Left renal pelvis (tissue), 4 donors: ENCODE measurements around the gene PDGFRB. TPM values are rescaled to one million over a fixed set of nuclear protein-coding genes. Genes with fewer than 3 reads are reported as not detected.

Experiments used
- DNase-seq, 4 donors: peaks; one replicate each; pipeline ENCODE4 v3.0.0-alpha.2; 2013; ENCODE audit warnings: low read depth in 4 of 4, low spot score in 3 of 4
- polyA plus RNA-seq, 4 donors: library from polyadenylated mRNA; unstranded; fragments of 120-200 nt; gene quantifications; one replicate each; pipeline ENCODE4 v1.2.1, GENCODE V29; 2013; ENCODE audit not compliant: insufficient read length in 4 of 4

PDGFRB gene
- polyA plus RNA-seq, 4 donors = 133 to 196 (median 138) TPM

DNA sequence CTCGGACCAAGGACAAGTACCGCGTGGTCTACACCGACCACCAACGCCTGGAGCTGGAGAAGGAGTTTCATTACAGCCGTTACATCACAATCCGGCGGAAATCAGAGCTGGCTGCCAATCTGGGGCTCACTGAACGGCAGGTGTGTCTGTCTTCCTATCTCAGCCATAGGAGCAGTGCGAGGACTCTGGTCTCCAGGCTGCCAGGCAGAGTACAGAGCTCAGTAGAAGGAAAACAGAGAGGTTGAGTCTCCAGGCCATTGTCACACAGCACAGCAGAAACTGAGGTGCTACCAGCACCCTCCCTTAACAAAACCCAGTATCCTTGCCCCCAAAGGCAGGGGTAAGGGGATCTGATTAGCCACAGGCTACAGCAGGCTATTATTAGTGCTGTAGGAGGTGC lies 27.1 kb upstream of the PDGFRB start:
- DNase-seq = no peak

DNA sequence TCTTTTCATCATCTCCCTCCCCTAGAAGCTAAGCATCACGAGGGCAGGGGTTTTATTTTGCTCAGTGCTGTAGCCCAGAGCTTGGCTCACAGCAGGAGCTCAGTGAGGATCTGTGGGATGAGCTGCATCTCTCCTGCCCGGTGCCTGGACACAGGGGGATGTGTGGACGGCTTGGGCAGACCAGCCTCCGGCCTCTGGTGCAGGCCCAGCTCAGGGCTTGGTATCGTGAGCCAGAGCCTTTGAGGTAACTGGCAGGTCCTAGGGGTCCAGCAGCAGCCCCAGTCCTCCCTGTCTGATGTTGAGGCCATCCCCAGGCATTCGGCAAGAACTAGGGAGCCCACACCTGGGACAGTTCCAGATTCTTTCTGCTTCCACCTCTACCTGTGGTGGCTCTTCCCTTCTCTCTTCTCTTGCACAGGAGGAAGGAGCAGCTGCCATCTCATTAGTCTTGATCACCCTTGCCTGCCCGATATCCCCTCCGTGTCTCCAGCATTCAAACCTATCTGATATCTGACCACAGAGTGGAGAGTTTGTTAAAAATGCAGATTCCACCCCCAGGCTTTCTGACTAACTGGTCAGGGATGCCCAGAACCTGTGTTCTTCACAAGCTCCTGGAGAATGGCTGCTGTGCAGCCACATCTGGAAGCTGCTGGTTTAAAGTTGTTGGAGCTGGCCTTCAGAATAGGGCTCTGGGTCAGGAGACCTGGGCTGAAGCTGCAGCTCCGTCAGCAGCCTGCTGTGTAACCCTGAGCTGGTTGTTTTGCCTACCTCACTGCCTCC lies 26.3 kb upstream of the PDGFRB start:
- DNase-seq = no peak

DNA sequence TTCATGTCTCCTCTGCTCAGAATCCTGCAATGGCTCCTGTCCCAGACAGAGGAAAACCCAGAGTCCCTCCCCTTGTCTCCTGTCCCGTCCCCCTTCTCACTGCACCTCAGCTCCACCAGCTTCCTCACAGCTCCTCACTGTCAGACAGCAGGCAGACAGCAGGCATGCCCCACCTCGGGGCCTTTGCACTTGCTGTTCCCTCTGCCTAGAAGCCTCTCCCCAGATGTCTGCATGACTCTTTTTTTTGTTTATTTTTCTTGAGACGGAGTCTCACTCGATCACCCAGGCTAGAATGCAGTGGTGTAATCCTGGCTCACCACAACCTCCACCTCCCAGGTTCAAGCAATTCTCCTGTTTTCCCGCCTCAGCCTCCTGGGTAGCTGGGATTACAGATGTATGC lies 25.4 kb upstream of the PDGFRB start:
- no peak for DNase-seq

DNA sequence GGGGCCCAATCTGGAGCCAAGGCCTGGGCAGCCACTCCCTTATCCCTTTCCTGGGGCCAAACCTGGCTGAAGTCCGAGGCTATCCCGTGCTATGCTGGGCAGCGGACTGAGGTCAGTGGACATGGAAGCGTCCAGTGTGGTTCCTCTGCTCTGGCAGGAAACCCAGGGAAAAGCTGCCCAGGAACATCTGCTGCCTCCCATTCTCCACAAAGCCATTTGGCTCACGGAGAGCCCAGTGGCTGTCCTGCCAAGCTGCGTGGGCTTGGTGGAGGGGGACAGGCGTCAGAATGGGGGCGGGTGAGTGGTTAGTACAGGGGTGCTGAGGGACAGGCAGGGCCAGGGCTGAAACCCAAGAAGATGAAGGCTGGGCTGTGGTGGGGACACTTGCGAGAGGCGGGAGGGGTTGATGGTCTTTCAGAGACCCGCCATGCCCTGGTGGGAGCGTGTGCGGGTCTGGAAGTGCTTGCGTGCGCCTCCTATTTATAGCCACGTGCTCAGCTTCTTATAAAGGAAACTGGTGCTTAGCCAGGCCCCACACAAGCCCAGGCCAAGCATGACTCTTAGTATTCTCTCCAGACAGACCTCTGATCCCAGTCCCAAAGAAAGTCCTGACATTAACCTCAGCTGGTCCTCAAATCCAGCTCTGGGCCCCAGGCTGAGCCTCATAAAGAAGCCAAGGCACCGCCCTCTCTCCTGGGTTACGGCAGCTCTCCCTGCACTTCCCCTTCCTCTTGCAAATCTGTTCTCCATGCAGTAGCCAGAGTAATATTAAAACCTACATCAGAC lies 24.8 kb upstream of the PDGFRB start:
- DNase-seq = no peak

- no peak for DNase-seq
Observed at GRCh38 chr5:150179019-150179620, 23.5 kb upstream of the PDGFRB start.

DNA sequence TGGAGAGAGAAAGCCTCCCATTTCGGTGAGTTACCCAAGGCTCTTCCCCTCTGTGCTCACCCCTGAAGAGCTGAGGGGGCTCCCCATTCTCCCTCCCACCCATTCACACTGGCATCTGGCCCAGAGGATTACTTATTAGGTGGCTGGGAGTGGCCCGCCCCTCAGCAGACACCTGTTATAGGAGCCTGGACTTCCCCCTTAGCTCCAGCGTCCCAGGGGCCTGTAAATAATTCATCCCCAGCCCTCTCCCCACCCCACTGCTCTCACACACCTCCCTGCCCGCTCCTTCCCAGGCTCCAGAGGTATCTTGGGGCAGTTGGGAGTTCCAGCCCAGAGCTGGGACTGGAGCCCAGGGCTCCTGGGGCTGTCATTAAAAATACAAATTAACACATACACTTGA lies 22.6 kb upstream of the PDGFRB start:
- no peak for DNase-seq

DNA sequence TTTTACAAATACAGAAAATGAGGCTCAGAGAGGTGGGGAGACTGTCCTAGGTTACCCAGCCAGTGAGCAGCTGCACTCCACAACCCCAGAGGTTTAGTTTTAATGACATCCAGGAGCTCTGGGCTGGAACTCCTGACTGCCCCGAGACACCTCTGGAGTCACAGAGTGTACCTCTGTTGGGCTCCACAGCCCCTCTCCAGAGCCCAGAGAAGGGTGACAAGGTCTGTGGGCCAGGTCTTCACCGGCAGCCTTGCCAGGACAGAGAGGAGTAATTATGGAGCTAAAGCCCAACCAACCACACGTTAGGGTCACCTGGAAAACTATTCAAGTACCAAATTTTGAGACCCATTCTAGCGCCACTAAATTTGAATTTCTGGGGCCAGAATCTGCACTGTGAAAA lies 22.1 kb upstream of the PDGFRB start:
- no peak for DNase-seq

GRCh38 chr5:150176745-150177477 lies 21.3 kb upstream of the PDGFRB start:
- no peak for DNase-seq

- no peak for DNase-seq
Observed at GRCh38 chr5:150175536-150175935, 19.9 kb upstream of the PDGFRB start.

GRCh38 chr5:150175076-150175475 lies 19.4 kb upstream of the PDGFRB start:
- DNase-seq = no peak

DNA sequence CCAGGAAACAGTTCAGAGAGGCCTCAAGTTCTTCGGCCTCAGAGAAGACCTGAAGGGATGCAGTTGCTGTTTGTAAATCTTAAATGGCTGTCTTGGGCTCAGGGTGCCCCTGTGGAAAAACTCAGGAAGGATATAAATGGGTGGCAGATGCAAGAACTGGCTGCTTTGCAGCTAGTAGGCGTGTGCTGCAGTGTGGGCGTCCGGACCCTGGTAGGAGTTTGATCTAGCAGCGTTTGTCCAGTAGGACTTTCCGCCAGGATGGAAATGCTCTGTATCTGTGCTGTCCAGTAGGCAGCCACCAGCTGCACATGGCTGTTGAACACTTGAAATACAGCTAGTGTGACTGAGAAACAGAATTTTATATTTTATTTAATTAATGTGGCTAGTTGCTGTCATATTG lies 18.6 kb upstream of the PDGFRB start:
- no peak for DNase-seq

DNA sequence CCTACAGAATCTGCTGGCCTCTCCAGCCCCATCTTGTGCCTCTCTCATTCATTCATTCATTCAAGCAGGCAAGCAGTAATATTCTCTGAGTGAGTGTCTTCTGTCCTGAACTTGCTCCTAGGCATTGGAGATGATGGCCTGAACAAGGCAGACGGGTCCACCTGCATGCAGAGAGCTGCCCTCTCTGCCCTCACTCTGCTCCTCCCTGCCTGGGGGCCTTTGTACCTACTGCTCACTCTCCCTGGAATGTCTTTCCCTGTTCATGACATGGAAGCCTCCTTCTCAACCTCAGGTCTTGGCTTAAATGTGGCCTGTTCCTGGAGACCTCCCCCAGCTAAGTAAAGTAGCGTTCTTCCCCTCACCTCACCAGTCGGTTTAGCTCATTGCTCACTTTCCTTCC lies 17.5 kb upstream of the PDGFRB start:
- DNase-seq = no peak

DNA sequence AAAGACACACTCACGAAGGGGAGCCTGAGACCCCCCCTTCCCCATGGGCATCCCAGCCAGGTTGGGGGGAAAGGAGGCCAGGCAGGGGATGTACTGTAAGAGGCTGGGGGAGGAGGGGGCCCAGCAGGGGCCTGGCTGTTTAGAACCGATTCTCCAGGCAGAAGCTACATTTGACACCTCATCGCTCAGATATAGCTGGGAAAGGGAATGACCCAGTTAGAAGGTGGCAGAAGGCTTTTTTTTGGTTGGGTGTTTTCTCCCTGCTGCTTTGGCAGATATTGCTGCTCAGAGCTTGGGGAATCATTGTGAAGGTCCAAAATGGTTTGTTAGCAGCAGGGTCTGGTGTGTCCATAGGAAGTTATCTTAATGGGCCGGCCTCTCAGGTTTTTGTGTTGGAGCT lies 16.9 kb upstream of the PDGFRB start:
- DNase-seq = no peak

DNA sequence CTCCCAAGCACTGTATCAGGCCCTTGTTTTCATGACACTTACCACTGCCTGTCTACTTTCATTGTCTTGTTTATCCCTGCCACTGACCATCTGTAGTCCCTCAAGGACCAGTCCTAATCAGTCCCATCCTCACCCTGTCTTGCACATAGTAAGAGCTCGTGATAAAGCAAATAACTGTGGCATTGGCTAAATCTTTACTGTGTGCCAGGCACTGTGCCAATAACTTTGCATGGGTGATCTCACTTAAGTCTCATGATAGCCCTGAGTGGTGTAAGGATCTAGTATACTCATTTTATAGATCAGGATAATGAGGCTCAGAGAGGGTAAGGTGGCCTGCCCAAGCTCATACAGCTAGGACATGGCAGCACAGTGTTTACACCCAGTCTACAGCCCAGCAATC lies 16.5 kb upstream of the PDGFRB start:
- no peak for DNase-seq

DNA sequence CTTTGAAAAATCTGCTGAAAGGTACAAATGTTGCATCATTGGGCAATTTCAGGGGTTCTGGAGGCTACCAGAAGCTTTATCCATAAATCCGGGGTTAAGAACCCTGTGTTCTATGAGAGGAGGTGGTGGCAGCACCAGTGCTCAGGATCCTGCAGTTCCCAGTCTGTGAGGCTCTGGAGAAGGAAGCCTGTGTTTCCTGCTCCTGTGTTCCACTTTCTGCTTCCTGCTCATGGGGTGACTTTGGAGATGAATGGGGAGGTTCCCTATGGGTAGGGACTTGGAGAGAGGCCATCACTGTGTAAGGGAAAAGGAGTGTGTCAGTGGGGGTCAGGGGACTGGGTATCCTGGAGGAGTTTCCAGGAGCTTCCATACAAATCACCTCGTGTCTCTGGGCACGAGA lies 13.2 kb upstream of the PDGFRB start:
- DNase-seq = no peak

DNA sequence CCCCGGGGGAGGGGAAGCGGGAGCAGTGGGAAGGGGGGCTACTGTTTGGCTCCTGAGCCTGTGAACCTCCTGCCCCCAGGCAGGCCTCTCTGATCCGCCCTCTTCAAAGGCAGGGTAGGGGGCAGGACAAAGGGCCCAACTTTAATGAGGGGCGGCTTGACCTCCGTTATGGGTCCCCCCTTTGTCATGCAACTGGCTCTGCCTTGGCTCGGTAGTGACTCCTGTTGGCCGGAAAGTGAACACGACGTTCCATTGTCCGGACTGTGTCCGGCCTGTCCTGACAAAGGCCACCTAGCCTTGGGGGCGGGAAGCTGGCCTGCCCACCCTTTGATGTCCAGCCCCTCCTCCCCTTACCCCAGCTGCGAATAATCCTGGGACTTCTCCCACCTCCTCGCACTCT lies 12.3 kb upstream of the PDGFRB start:
- no peak for DNase-seq

DNA sequence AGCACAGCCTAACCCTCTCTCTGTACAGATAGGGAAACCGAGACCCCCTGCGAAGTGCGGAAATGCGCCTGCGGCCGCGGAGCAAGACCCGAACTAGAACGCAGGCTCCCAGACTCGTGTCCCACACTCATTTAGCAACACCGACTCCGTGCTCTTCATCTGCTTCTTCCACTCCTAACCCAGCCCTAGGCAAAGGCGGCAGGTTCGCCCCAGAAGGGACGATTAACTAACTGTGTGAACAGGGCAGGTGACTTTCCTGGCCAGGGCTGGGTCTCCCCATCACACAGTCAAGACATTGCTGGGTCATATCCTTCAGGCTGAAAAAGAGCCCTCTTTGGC lies 11.8 kb upstream of the PDGFRB start:
- no peak for DNase-seq

GRCh38 chr5:150166650-150167511 lies 11.2 kb upstream of the PDGFRB start, which contains the start of gene CDX1:
CDX1 (plus strand) TSS chr5:150166778; CDS start chr5:150166877, 99 bp downstream.
- DNase-seq = no peak

- no peak for DNase-seq
Observed at GRCh38 chr5:150166037-150166649, 10.5 kb upstream of the PDGFRB start.
